HepG2 (cell line): ENCODE measurements around the gene RHOT2. TPM values are rescaled to one million over a fixed set of nuclear protein-coding genes. Genes with fewer than 3 reads are reported as not detected.

Experiments
- BRF2 ChIP-seq: sonication (generic); formaldehyde crosslinking; IDR thresholded peaks from 2 replicates; pipeline ENCODE4 v1.8.1; 2022; ENCODE audit warnings: mild to moderate bottlenecking, missing genetic modification reagents
- FOXK1 ChIP-seq: sonication (generic); formaldehyde crosslinking; IDR thresholded peaks from 2 replicates; pipeline ENCODE4 v1.4.0; 2020; ENCODE audit warnings: low read depth, missing genetic modification reagents, borderline replicate concordance
- LCORL ChIP-seq, 2 experiments: fragments of 450-650 bp in 1 of 2; sonication (generic) in 1 of 2; formaldehyde crosslinking in 1 of 2; IDR thresholded peaks; 2 replicates each; pipeline versions ENCODE4 v1.5.0 to v1.6.1; 2017 to 2020; ENCODE audit warnings: antibody characterized with exemption in 1 of 2, missing genetic modification reagents in 1 of 2
- MAX ChIP-seq: IDR thresholded peaks from 2 replicates; pipeline ENCODE4 v1.6.1; 2012; ENCODE audit warnings: inconsistent platforms
- NPAS2 ChIP-seq: sonication (generic); formaldehyde crosslinking; IDR thresholded peaks from 2 replicates; pipeline ENCODE4 v1.8.0; 2022; ENCODE audit warnings: mild to moderate bottlenecking, missing genetic modification reagents, borderline replicate concordance
- NR0B2 ChIP-seq: sonication (generic); formaldehyde crosslinking; IDR thresholded peaks from 2 replicates; pipeline ENCODE4 v1.4.0; 2020; ENCODE audit warnings: mild to moderate bottlenecking, missing genetic modification reagents
- POLR2G ChIP-seq: fragments of 200-400 bp; formaldehyde crosslinking; IDR thresholded peaks from 2 replicates; pipeline ENCODE4 v1.6.1; 2018; ENCODE audit warnings: mild to moderate bottlenecking, low read depth, low read length, moderate library complexity
- SMAD9 ChIP-seq: sonication (generic); formaldehyde crosslinking; IDR thresholded peaks from 2 replicates; pipeline ENCODE4 v1.5.1; 2020; ENCODE audit warnings: mild to moderate bottlenecking, missing genetic modification reagents
- ZFY ChIP-seq: sonication (generic); formaldehyde crosslinking; IDR thresholded peaks from 2 replicates; pipeline ENCODE4 v1.4.0; 2020; ENCODE audit warnings: missing genetic modification reagents
- ZNF230 ChIP-seq: sonication (generic); formaldehyde crosslinking; IDR thresholded peaks from 2 replicates; pipeline ENCODE4 v1.4.0; 2020; ENCODE audit warnings: mild to moderate bottlenecking, missing genetic modification reagents
- ZNF33B ChIP-seq: sonication (generic); formaldehyde crosslinking; IDR thresholded peaks from 2 replicates; pipeline ENCODE4 v1.5.1; 2020; ENCODE audit warnings: mild to moderate bottlenecking, missing genetic modification reagents
- ZNF362 ChIP-seq: sonication (generic); formaldehyde crosslinking; IDR thresholded peaks from 2 replicates; pipeline ENCODE4 v1.4.0; 2020; ENCODE audit warnings: missing genetic modification reagents, mild to moderate bottlenecking, borderline replicate concordance
- ZNF639 ChIP-seq: conservative IDR thresholded peaks from 2 replicates; pipeline ENCODE4 v1.6.1; 2018; ENCODE audit warnings: missing genetic modification reagents
- ZNF687 ChIP-seq: sonication (generic); formaldehyde crosslinking; IDR thresholded peaks from 2 replicates; pipeline ENCODE4 v1.5.1; 2020; ENCODE audit warnings: mild to moderate bottlenecking, missing genetic modification reagents, moderate library complexity
- ZNF761 ChIP-seq: sonication (generic); formaldehyde crosslinking; conservative IDR thresholded peaks from 2 replicates; pipeline ENCODE4 v1.4.0; 2020; ENCODE audit warnings: mild to moderate bottlenecking, missing genetic modification reagents
- ZNF781 ChIP-seq: sonication (generic); formaldehyde crosslinking; IDR thresholded peaks from 2 replicates; pipeline ENCODE4 v1.5.1; 2020; ENCODE audit warnings: borderline replicate concordance, mild to moderate bottlenecking, missing genetic modification reagents; ENCODE audit errors: not compliant biosample characterization
- ZNF883 ChIP-seq: sonication (generic); formaldehyde crosslinking; IDR thresholded peaks from 2 replicates; pipeline ENCODE4 v1.5.1; 2020; ENCODE audit warnings: mild to moderate bottlenecking, missing genetic modification reagents; ENCODE audit errors: not compliant biosample characterization
- polyA plus RNA-seq, 8 experiments: library from polyadenylated mRNA; depleted of rRNA in 3 of 8; stranded (reverse) in 7 of 8; unstranded in 1 of 8; fragments of >200 nt; fragmentation: Illumina TruSeq in 4 of 8; extraction: Trizol in 4 of 8; gene quantifications; 2 replicates each; pipeline versions ENCODE4 v1.2.1 to v1.2.3, GENCODE V29; 2011 to 2016; ENCODE audit warnings: low read depth in 4 of 8, missing spikeins in 1 of 8, mixed read lengths in 1 of 8; ENCODE audit not compliant: insufficient read depth in 1 of 8
- total RNA-seq, 5 experiments: library from RNA; depleted of rRNA; stranded (reverse); fragments of >200 nt; fragmentation: Illumina TruSeq; extraction: Trizol; gene quantifications; 2 replicates each; pipeline ENCODE4 v1.2.3, GENCODE V29; 2016; ENCODE audit warnings: low read depth in 1 of 5
- TF ChIP-seq, protein P1 (sequence below): sonication (generic); formaldehyde crosslinking; IDR thresholded peaks from 2 replicates; pipeline ENCODE4 v1.5.1; 2020; ENCODE audit warnings: missing genetic modification reagents, mild to moderate bottlenecking, borderline replicate concordance

RHOT2 gene
- total and polyA plus RNA-seq, 2 of the 13 experiments (the other 11 are each of a cell fraction or from before 2014, with no cell fraction given): 63.6 to 76.9 TPM

DNA sequence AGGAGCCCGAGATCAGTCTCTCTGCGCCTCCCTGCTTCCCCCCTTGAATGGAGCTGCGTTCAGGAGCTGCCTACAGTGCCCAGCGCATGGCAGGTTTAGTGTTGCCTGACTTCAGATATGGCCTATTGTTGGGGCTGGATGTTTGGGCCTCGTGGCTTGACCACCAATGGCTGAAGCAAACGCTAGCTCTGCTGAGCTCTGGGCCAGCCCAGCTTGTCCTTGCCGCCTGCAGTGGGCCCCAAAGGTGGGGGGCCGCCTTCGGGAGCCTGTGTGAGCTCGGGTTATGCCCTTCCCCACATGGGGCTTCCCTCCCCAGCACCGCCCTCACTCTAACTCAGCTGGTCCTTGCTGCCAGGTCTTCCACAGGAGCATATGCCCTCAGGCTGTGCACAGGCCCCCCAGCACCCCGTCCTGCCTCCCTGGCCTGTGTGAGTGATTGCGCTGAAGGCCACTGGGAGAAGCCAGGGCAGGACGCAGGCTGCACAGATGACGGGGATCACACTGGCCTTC, 29.8 kb upstream of the RHOT2 start (continued):
- 0 out of 2 replicates have a peak, but pooled peaks have one; percentile 55 for TF ChIP-seq ZNF33B (CRISPR knock-in tag)
- TF ChIP-seq FOXK1 (CRISPR knock-in tag): no peak
- no peak for TF ChIP-seq ZNF781 (CRISPR knock-in tag)
- no peak for TF ChIP-seq NPAS2 (CRISPR knock-in tag)
- no peak for TF ChIP-seq ZNF761 (CRISPR knock-in tag)
- no peak for TF ChIP-seq ZNF639 (CRISPR knock-in tag)
- TF ChIP-seq MAX: 0 out of 2 replicates have a peak, but pooled peaks have one; percentile 30
- TF ChIP-seq SMAD9 (CRISPR knock-in tag): no peak
- peak; percentile 58 for TF ChIP-seq ZNF883 (CRISPR knock-in tag)
- no peak for TF ChIP-seq BRF2 (CRISPR knock-in tag)
- TF ChIP-seq ZNF687 (CRISPR knock-in tag): peak; percentile 53
- TF ChIP-seq, protein P1, sequence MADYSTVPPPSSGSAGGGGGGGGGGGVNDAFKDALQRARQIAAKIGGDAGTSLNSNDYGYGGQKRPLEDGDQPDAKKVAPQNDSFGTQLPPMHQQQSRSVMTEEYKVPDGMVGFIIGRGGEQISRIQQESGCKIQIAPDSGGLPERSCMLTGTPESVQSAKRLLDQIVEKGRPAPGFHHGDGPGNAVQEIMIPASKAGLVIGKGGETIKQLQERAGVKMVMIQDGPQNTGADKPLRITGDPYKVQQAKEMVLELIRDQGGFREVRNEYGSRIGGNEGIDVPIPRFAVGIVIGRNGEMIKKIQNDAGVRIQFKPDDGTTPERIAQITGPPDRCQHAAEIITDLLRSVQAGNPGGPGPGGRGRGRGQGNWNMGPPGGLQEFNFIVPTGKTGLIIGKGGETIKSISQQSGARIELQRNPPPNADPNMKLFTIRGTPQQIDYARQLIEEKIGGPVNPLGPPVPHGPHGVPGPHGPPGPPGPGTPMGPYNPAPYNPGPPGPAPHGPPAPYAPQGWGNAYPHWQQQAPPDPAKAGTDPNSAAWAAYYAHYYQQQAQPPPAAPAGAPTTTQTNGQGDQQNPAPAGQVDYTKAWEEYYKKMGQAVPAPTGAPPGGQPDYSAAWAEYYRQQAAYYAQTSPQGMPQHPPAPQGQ: no peak
- TF ChIP-seq ZNF230 (CRISPR knock-in tag): no peak
- no peak for TF ChIP-seq NR0B2 (CRISPR knock-in tag)
- TF ChIP-seq ZFY: peak; percentile 44; the same call in 1 of the 2 replicates
- no peak for TF ChIP-seq LCORL (IDR thresholded peaks at IDR 0.05)
- TF ChIP-seq LCORL (CRISPR knock-in tag; IDR thresholded peaks at IDR 0.05): no peak
- no peak for TF ChIP-seq ZNF362 (CRISPR knock-in tag)
- TF ChIP-seq POLR2G: peak; percentile 20; the same call in 1 of the 2 replicates
